Calu3 (cell line): ENCODE data around the gene SOCS3. TPM values are rescaled to one million over a fixed set of nuclear protein-coding genes. Genes with fewer than 3 reads are reported as not detected.
A peak's percentile ranks its signal among the peaks of the same experiment; 100 is the strongest.

Experiments
- BruUV-seq: library from RNA; stranded (reverse); fragments of 400-500 nt; replicated peaks from 2 replicates; lab custom pipeline; 2021; lab: Mats Ljungman, UMichigan
- CTCF ChIA-PET: fragments of 300-600 bp; sonication (Branson Sonifier 250); formaldehyde crosslinking; loops from one replicate; lab custom pipeline; 2022; ENCODE audit warnings: antibody characterized with exemption; lab: Charles Lee
- DNase-seq: peaks from one replicate; pipeline ENCODE4 v3.0.0; 2022
- H3K27ac Mint-ChIP-seq: one replicate; pipeline ENCODE4 v1.8.0; 2022; ENCODE audit warnings: mixed read lengths; ENCODE audit not compliant: unreplicated experiment
- H3K27me3 Mint-ChIP-seq: one replicate; pipeline ENCODE4 v1.8.0; 2022; ENCODE audit warnings: mixed read lengths; ENCODE audit not compliant: unreplicated experiment
- H3K36me3 Mint-ChIP-seq: one replicate; pipeline ENCODE4 v1.8.0; 2022; ENCODE audit warnings: mild to moderate bottlenecking, moderate library complexity, mixed read lengths; ENCODE audit not compliant: insufficient read depth, unreplicated experiment
- H3K4me1 Mint-ChIP-seq: one replicate; pipeline ENCODE4 v1.8.0; 2022; ENCODE audit warnings: mild to moderate bottlenecking, low read depth, mixed read lengths; ENCODE audit not compliant: unreplicated experiment
- H3K4me3 Mint-ChIP-seq: one replicate; pipeline ENCODE4 v1.8.0; 2022; ENCODE audit warnings: mild to moderate bottlenecking, low read depth, moderate library complexity, mixed read lengths; ENCODE audit not compliant: unreplicated experiment
- H3K9me3 Mint-ChIP-seq: one replicate; pipeline ENCODE4 v1.8.0; 2022; ENCODE audit warnings: low read depth, mixed read lengths; ENCODE audit not compliant: unreplicated experiment
- intact Hi-C: fragments of 100-400 bp; cut with micrococcal nuclease; formaldehyde crosslinking; loops from one replicate; pipeline ENCODE4 v1.10.0; 2022; ENCODE audit not compliant: unreplicated experiment
- total RNA-seq: library from RNA; stranded (reverse); gene quantifications from 2 replicates; pipeline ENCODE4 v1.2.3, GENCODE V29; 2022
- TF ChIP-seq, protein P1 (sequence below): fragments of 200-600 bp; IDR thresholded peaks from one replicate; pipeline ENCODE4 v1.8.0; 2022; ENCODE audit warnings: antibody characterized with exemption; ENCODE audit not compliant: unreplicated experiment

The SOCS3 gene
- total RNA-seq, 1 experiment from 2014 or later, result 39.5 TPM

DNA sequence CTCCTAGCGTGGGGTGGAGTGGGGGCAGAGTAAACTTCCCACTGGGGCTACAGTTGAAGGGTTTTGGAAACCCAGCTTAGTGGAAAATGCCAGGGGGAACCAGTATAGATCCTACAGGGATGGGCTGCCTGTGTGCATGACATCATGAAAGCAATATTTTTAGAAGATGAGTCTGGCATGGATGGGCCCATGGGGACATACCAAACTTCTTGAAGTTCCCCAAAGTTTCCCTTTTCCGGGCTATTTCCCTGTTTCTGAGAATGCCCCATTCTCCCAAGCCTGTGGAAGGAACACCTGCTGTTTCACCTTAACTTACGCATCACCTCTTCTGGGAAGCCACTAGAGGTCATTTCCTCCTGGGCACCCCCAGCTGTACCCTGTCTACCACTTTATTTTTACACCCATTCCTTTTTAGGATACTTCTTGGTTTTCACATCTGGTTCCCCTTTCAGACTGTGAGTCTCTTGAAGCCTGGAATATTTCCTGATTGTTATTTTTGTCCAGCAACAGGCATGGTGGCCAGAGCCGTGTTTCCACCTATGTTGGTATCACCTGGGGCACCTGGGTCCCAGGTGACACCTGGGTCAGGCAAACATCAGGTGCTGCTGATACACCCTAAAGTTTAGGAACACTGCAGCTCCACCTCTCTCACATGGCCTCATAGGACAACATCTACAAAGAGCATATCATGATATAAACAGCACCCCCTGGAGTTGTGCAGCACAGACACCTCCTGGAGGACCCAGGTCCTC, 9.8 kb downstream of the SOCS3 start:
- H3K36me3 Mint-ChIP-seq, result peaks cover 24% of the 10 kb centered on the region
- CTCF ChIA-PET, result no interaction called here
- TF ChIP-seq, protein P1, sequence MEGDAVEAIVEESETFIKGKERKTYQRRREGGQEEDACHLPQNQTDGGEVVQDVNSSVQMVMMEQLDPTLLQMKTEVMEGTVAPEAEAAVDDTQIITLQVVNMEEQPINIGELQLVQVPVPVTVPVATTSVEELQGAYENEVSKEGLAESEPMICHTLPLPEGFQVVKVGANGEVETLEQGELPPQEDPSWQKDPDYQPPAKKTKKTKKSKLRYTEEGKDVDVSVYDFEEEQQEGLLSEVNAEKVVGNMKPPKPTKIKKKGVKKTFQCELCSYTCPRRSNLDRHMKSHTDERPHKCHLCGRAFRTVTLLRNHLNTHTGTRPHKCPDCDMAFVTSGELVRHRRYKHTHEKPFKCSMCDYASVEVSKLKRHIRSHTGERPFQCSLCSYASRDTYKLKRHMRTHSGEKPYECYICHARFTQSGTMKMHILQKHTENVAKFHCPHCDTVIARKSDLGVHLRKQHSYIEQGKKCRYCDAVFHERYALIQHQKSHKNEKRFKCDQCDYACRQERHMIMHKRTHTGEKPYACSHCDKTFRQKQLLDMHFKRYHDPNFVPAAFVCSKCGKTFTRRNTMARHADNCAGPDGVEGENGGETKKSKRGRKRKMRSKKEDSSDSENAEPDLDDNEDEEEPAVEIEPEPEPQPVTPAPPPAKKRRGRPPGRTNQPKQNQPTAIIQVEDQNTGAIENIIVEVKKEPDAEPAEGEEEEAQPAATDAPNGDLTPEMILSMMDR, result no peak
- no peak overlapping the region for H3K4me3 Mint-ChIP-seq
- H3K27me3 Mint-ChIP-seq, result no peaks in the 10 kb centered on the region
- intact Hi-C loops, result no loop called here
- H3K4me1 Mint-ChIP-seq, result peaks cover 55% of the 10 kb centered on the region
- DNase-seq, result no peak
- no TSS peak for BruUV-seq
- no peaks in the 10 kb centered on the region for H3K9me3 Mint-ChIP-seq
- peak overlapping the region; percentile 37 for H3K27ac Mint-ChIP-seq

DNA sequence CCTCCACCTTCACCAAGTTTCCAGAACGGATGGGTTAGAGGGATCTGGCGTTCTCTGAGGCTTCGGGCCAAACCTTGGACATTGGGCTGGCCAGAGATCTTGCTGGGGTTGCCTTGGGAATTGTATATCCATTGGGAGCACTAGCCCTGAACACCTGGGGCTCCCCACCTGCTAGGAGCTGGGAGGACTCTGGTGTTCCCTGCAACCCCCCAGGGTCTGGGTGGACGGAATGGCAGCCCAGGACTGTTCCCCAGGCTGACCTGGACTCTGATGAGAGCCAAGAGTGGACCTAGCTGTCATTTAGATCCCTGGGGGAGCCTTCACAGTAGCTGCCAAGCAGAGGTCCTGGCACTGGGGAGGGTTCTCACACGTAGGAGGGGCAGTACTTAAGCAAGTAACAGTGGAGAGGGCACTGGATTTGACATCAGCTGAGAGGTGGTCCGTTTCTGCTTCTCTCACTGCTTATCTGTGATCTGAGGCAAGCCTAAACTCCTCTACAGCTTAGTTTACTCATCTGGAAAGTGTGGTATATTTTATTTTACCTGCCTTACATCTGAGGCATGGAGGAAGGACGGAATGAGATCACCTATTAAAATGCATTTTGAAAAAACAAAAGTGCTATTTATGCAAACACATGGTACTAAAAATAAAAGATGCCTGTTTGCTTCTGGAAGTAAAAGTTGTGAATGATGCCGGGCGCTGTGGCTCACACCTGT, 11.7 kb downstream of the SOCS3 start:
- H3K27ac Mint-ChIP-seq, result no peak overlapping the region
- CTCF ChIA-PET, result no interaction called here
- TF ChIP-seq, protein P1, result no peak
- H3K9me3 Mint-ChIP-seq, result no peaks in the 10 kb centered on the region
- H3K36me3 Mint-ChIP-seq, result peaks cover 22% of the 10 kb centered on the region
- no peak for DNase-seq
- no TSS peak for BruUV-seq
- H3K4me1 Mint-ChIP-seq, result peaks cover 56% of the 10 kb centered on the region
- no peak overlapping the region for H3K4me3 Mint-ChIP-seq
- H3K27me3 Mint-ChIP-seq, result no peaks in the 10 kb centered on the region
- intact Hi-C loops, result no loop called here

DNA sequence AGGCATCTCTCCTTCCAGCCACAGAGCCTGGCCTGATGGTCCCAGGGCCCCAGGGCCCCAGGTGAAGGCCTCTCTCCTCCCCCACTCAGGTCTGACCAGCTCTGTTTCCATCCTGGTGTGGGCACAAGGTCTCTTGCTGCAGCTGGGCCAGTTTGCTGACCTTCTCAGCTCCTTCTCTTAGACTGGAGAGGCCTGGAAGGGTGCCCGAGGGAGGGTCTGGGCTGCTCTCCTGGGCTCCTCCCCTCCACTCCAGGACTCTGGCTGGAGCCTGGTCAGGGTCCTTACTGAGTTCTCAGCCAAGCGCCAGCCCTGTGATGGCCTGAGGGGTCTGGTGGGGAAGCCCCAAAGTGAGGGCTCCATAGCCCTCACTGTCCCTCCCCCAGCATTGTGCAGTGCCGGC, 12.4 kb downstream of the SOCS3 start:
- Mint-ChIP-seq H3K36me3 (peaks cover 27% of the 10 kb centered on the region), H3K4me3 (no peak overlapping the region), H3K27ac (no peak overlapping the region), H3K4me1 (peaks cover 63% of the 10 kb centered on the region), H3K9me3 (no peaks in the 10 kb centered on the region), H3K27me3 (no peaks in the 10 kb centered on the region)
- intact Hi-C loops, result no loop called here
- no peak for DNase-seq
- TF ChIP-seq, protein P1, result no peak
- CTCF ChIA-PET, result no interaction called here
- no TSS peak for BruUV-seq

DNA sequence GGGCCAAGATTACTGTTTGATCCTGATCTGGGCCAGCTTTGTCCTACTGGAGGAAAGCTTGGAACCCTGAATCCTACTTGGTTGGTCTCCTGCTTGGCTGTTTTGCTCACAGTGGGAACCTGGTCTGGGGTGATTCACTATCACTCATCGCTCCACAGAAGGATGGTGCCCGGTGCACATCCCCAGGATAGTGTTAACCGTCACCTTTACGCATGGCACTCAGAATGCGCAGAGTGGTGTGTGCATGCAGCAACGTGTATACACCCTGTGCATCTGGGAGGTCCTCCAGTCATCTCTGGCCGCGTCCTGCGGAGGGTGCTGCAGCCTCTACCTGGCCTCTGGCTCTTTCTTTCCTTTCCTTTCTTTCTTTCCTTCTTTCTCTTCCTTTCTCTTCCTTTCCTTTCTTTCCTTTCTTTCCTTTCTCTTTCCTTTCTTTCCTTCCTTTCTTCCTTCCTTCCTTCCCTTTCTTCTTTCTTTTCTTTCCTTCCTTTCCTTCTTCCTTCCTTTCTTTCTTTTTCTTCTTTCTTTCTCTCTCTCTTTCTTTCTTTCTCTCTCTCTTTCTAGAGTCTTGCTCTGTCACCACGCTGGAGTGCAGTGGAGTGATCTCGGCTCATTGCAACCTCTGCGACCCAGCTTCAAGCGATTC, 13.1 kb downstream of the SOCS3 start:
- H3K27me3 Mint-ChIP-seq, result no peaks in the 10 kb centered on the region
- no TSS peak for BruUV-seq
- TF ChIP-seq, protein P1, result no peak
- H3K4me1 Mint-ChIP-seq, result peaks cover 64% of the 10 kb centered on the region
- intact Hi-C loops, result no loop called here
- H3K4me3 Mint-ChIP-seq, result no peak overlapping the region
- H3K9me3 Mint-ChIP-seq, result no peaks in the 10 kb centered on the region
- no peak overlapping the region for H3K27ac Mint-ChIP-seq
- no peak for DNase-seq
- CTCF ChIA-PET, result no interaction called here
- peaks cover 30% of the 10 kb centered on the region for H3K36me3 Mint-ChIP-seq
